Colonic mucosa (tissue), 4 donors: ENCODE measurements around the gene UPP1. TPM values are rescaled to one million over a fixed set of nuclear protein-coding genes. Genes with fewer than 3 reads are reported as not detected.
"Not testable (repeated sequence)": the region's sequence is repeated elsewhere in the genome, so short reads cannot be mapped to it uniquely, and the experiment has no call there.

Experiments
- DNase-seq: peaks from one replicate; pipeline ENCODE4 v3.0.0-alpha.2; 2020
- H3K27ac ChIP-seq: fragments of 200-600 bp; one replicate; pipeline ENCODE4 v1.8.0; 2021
- H3K27me3 ChIP-seq: fragments of 200-600 bp; one replicate; pipeline ENCODE4 v1.8.0; 2021
- H3K36me3 ChIP-seq: fragments of 200-600 bp; one replicate; pipeline ENCODE4 v1.8.0; 2021
- H3K4me1 ChIP-seq: fragments of 200-600 bp; one replicate; pipeline ENCODE4 v1.8.0; 2021; ENCODE audit warnings: mild to moderate bottlenecking
- H3K4me3 ChIP-seq: fragments of 200-600 bp; one replicate; pipeline ENCODE4 v1.8.0; 2021
- H3K9ac ChIP-seq, 2 donors: one replicate each; pipeline ENCODE4 v1.7.0; 2013; ENCODE audit warnings: control low read depth in 2 of 2, low read depth in 2 of 2, low read length in 2 of 2
- H3K9me3 ChIP-seq: fragments of 200-600 bp; one replicate; pipeline ENCODE4 v1.8.0; 2021
- intact Hi-C: fragments of 100-400 bp; cut with DNase I; formaldehyde crosslinking; loops from one replicate; pipeline ENCODE4 v1.14.1; 2022
- total RNA-seq, 2 donors: library from RNA; stranded (reverse); fragmentation: NEBNext Ultra II Directional in 1 of 2; extraction: Animal tissue kit (Norgen Biotek cat#: 25700) in 1 of 2; gene quantifications; one replicate each; pipeline ENCODE4 v1.2.1, GENCODE V29; 2021
- TF ChIP-seq, protein P1 (sequence below): fragments of 200-600 bp; IDR thresholded peaks from one replicate; pipeline ENCODE4 v1.8.0; 2022; ENCODE audit warnings: antibody characterized with exemption, mild to moderate bottlenecking
- donor health status: healthy.
- donor health status: DM: no; HTN: no; CAD: no.
- donor health status: DM: no; HTN: no; CAD: no.

Gene UPP1
- total RNA-seq, 2 donors from 2014 or later, result 34.0 to 41.9 TPM

GRCh38 chr7:48114589-48114988 is 25.5 kb downstream of the UPP1 start:
- no peaks in the 10 kb centered on the region for H3K9me3 ChIP-seq
- H3K4me1 ChIP-seq, result no peaks in the 10 kb centered on the region
- no peaks in the 10 kb centered on the region for H3K36me3 ChIP-seq
- H3K9ac ChIP-seq, result no peak overlapping the region
- no peak overlapping the region for H3K27ac ChIP-seq
- DNase-seq, result no peak
- TF ChIP-seq, protein P1, sequence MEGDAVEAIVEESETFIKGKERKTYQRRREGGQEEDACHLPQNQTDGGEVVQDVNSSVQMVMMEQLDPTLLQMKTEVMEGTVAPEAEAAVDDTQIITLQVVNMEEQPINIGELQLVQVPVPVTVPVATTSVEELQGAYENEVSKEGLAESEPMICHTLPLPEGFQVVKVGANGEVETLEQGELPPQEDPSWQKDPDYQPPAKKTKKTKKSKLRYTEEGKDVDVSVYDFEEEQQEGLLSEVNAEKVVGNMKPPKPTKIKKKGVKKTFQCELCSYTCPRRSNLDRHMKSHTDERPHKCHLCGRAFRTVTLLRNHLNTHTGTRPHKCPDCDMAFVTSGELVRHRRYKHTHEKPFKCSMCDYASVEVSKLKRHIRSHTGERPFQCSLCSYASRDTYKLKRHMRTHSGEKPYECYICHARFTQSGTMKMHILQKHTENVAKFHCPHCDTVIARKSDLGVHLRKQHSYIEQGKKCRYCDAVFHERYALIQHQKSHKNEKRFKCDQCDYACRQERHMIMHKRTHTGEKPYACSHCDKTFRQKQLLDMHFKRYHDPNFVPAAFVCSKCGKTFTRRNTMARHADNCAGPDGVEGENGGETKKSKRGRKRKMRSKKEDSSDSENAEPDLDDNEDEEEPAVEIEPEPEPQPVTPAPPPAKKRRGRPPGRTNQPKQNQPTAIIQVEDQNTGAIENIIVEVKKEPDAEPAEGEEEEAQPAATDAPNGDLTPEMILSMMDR, result no peak
- H3K4me3 ChIP-seq, result no peak overlapping the region
- no peaks in the 10 kb centered on the region for H3K27me3 ChIP-seq
- intact Hi-C loops, result loop anchor here (10.0 kb wide), 1 partner anchor 80 kb away; the partner anchor contains the start of gene C7orf57

DNA sequence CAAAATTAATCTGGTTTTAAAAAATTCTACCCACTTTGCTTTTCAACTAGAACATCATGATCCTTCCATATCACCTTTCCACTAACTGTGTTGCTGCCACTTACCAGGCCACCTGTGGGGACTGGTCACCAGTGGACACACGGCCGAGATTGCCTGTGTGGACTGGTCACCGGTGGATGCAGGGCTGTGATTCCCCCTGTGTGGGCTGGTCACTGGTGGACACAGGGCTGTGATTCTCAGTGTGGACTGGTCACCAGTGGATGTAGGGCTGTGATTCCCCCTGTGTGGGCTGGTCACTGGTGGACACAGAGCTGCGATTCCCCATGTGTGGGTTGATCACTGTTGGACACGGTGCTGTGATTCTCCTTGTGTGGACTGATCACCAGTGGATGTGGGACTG is 27.0 kb downstream of the UPP1 start:
- DNase-seq, result no peak
- intact Hi-C loops, result loop anchor here (10.0 kb wide), 1 partner anchor 81 kb away; the partner anchor contains the start of gene C7orf57
- H3K27ac ChIP-seq, result no peak overlapping the region
- H3K9me3 ChIP-seq, result no peaks in the 10 kb centered on the region
- TF ChIP-seq, protein P1, result no peak
- no peaks in the 10 kb centered on the region for H3K4me1 ChIP-seq
- no peak overlapping the region for H3K4me3 ChIP-seq
- no peaks in the 10 kb centered on the region for H3K27me3 ChIP-seq
- no peak overlapping the region for H3K9ac ChIP-seq
- H3K36me3 ChIP-seq, result no peaks in the 10 kb centered on the region

GRCh38 chr7:48118041-48118440 is 29.0 kb downstream of the UPP1 start:
- intact Hi-C loops, result loop anchor here (10.0 kb wide), 1 partner anchor 83 kb away; the partner anchor contains the start of gene C7orf57
- TF ChIP-seq, protein P1, result no peak
- no peak for DNase-seq
- H3K27me3 ChIP-seq, result no peaks in the 10 kb centered on the region
- H3K36me3 ChIP-seq, result no peaks in the 10 kb centered on the region
- no peak overlapping the region for H3K27ac ChIP-seq
- no peak overlapping the region for H3K4me3 ChIP-seq
- H3K9me3 ChIP-seq, result no peaks in the 10 kb centered on the region
- no peaks in the 10 kb centered on the region for H3K4me1 ChIP-seq
- H3K9ac ChIP-seq, result no peak overlapping the region

GRCh38 chr7:48120536-48120935 is 31.5 kb downstream of the UPP1 start:
- H3K27me3 ChIP-seq, H3K4me1 ChIP-seq, intact Hi-C loops, DNase-seq, H3K9me3 ChIP-seq, H3K4me3 ChIP-seq, H3K9ac ChIP-seq, H3K27ac ChIP-seq, H3K36me3 ChIP-seq: not testable (repeated sequence)

GRCh38 chr7:48126037-48126436 is 37.0 kb downstream of the UPP1 start:
- H3K4me1 ChIP-seq, result no peaks in the 10 kb centered on the region
- no peaks in the 10 kb centered on the region for H3K9me3 ChIP-seq
- intact Hi-C loops, result no loop called here
- DNase-seq, result no peak
- H3K9ac ChIP-seq, result no peak overlapping the region
- no peaks in the 10 kb centered on the region for H3K36me3 ChIP-seq
- H3K4me3 ChIP-seq, result no peak overlapping the region
- TF ChIP-seq, protein P1, result no peak
- H3K27me3 ChIP-seq, result no peaks in the 10 kb centered on the region
- no peak overlapping the region for H3K27ac ChIP-seq

DNA sequence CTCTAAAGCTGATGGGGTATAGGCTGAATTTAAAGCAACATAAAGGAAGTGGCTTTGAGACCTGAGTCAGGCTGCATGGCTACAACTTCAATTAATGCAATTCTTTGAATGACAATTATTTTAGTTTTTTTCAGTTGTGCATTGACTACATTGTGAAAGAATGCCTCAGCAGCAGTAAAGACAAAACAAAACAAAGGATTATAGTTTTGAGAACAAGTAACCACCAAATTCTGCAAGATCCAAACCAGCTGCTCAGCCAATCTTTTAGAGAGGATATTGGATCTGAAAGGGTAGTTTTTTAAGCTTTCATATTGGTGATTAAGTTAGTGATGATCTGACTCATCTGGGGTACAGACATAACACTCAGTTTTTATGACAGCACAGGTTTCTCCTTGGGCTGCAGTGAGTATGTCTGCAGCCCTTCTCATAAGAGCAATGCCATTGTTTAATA is 41.6 kb downstream of the UPP1 start:
- Histone ChIP-seq H3K27me3 (no peaks in the 10 kb centered on the region), H3K27ac (no peak overlapping the region), H3K4me1 (no peaks in the 10 kb centered on the region), H3K36me3 (no peaks in the 10 kb centered on the region), H3K9ac (no peak overlapping the region), H3K9me3 (no peaks in the 10 kb centered on the region), H3K4me3 (no peak overlapping the region)
- no peak for DNase-seq
- TF ChIP-seq, protein P1, result no peak
- intact Hi-C loops, result no loop called here
